ENCODE measurements around the gene C16orf86.

Gene C16orf86

DNA sequence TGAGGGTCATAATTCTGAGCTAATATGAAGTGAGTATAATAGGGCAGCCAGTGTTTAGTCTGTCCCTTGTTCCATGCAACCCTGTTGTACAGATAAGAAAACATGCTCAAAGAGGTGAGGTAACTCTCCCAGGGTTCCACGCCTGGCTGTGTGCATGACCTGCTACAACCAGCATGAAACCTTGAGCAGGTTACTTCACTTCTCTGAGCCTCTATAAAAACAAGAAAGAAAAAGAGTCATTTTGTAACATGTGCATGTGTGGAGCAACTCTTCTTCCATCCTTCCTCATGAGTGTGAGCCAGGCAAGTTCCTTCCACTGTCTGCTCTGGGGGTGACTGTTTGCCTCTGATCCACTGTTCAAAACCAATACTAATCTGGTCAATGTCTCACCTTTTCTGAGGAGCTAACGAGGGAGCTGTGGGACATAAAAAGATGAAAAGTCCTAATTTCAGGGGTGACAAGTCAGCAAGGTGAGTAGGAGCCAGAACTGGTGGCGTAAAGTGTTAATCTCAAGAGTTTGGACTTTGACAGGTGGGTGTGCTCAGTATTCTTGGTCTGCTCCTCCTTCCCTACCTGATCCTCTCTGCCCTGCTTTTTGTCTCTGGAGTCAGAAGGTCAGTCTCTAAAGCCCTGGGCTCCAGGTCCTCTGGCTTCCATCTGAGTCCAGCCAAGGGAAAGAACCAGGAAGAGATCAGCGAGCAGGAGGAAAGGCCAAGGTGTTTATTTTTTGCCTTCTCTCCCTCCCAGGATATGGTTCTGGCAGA is 31.0 kb downstream of the C16orf86 start:
- DNase-seq (ENCODE audit: low read depth), result peak; percentile 54
- TF ChIP-seq, protein P1, sequence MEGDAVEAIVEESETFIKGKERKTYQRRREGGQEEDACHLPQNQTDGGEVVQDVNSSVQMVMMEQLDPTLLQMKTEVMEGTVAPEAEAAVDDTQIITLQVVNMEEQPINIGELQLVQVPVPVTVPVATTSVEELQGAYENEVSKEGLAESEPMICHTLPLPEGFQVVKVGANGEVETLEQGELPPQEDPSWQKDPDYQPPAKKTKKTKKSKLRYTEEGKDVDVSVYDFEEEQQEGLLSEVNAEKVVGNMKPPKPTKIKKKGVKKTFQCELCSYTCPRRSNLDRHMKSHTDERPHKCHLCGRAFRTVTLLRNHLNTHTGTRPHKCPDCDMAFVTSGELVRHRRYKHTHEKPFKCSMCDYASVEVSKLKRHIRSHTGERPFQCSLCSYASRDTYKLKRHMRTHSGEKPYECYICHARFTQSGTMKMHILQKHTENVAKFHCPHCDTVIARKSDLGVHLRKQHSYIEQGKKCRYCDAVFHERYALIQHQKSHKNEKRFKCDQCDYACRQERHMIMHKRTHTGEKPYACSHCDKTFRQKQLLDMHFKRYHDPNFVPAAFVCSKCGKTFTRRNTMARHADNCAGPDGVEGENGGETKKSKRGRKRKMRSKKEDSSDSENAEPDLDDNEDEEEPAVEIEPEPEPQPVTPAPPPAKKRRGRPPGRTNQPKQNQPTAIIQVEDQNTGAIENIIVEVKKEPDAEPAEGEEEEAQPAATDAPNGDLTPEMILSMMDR (IDR thresholded peaks at IDR 0.05; ENCODE audit: insufficient read depth, low read depth, low read length, missing control alignments), result no peak
- no peak overlapping the region for H3K4me3 ChIP-seq (ENCODE audit: low read length)

DNA sequence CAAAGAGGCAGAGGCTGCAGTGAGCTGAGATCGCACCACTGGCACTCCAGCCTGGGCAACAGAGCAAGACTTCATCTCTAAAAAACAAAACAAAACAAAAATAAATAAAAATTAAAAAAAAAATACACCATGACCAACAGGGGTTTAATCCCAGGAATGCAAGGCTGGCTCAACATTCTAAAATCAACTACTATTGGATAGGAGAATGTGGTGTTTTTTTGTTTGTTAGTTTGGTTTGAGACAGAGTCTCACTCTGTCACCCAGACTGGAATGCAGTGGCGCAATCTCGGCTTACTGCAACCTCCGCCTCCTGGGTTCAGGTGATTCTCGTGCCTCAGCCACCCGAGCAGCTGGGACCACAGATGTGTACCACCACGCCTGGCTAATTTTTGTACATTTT is 32.7 kb downstream of the C16orf86 start:
- H3K4me3 ChIP-seq (ENCODE audit: low read length), result no peak overlapping the region
- TF ChIP-seq, protein P1 (IDR thresholded peaks at IDR 0.05; ENCODE audit: insufficient read depth, low read depth, low read length, missing control alignments), result no peak
- no peak for DNase-seq (ENCODE audit: low read depth)

DNA sequence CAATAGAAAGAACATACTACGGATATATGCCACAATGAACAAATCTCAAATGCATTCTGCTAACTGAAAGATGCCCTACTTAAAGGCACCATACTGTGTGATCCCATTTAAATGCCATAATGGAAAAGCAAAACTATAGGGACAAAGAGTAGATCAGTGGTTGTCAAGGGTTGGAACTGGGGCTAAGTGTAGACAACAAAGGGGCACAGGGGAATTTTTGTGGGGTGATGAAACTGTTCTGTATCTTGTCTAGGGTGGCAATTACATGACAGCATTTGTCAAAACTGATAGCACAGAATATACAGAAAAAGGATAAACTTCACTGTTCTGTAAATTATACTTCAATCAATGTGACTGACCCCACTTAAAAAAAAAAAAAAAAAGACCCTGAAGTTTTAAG is 34.8 kb downstream of the C16orf86 start:
- no peak overlapping the region for H3K4me3 ChIP-seq (ENCODE audit: low read length)
- no peak for DNase-seq (ENCODE audit: low read depth)
- TF ChIP-seq, protein P1 (IDR thresholded peaks at IDR 0.05; ENCODE audit: insufficient read depth, low read depth, low read length, missing control alignments), result no peak

DNA sequence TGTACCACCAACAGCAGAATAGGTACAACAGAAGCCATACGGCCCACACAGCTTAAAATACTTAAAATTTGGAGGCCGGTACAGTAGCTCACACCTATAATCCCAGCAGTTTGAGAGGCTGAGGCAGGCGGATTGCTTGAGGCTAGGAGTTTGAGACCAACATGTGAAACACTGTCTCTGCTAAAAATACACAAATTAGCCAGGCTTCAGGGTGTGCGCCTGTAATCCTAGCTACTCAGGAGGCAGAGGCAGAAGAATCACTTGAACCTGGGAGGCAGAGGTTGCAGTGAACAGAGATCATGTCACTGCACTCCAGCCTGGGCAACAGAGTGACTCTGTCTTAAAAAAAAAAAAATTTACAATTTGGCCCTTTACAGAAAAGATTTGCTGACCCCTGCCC is 35.5 kb downstream of the C16orf86 start:
- TF ChIP-seq, protein P1 (IDR thresholded peaks at IDR 0.05; ENCODE audit: insufficient read depth, low read depth, low read length, missing control alignments), result no peak
- H3K4me3 ChIP-seq (ENCODE audit: low read length), result no peak overlapping the region

DNA sequence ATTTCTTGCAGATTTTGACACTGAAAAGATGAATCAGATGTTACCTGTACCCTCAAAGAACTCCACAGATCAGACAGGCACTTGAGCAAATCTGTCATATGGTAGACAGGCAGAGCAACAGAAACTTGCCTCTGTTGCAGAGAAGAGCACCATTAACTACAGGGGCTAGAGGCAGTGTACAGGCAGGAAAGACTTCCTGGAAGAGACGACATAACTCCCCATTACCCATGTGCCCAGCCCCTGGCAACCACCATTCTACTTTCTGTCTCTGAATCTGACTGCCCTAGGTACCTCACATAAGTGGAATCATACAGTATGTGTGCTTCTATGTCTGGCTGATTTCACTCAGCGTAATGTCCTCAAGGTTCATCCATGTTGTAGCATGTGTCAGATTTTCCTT is 37.0 kb downstream of the C16orf86 start:
- TF ChIP-seq, protein P1 (IDR thresholded peaks at IDR 0.05; ENCODE audit: insufficient read depth, low read depth, low read length, missing control alignments), result no peak
- no peak for DNase-seq (ENCODE audit: low read depth)
- H3K4me3 ChIP-seq (ENCODE audit: low read length), result no peak overlapping the region

More for the DNA sequence above, 35.5 kb downstream of the C16orf86 start:
- no peak for DNase-seq (ENCODE audit: low read depth)

DNA sequence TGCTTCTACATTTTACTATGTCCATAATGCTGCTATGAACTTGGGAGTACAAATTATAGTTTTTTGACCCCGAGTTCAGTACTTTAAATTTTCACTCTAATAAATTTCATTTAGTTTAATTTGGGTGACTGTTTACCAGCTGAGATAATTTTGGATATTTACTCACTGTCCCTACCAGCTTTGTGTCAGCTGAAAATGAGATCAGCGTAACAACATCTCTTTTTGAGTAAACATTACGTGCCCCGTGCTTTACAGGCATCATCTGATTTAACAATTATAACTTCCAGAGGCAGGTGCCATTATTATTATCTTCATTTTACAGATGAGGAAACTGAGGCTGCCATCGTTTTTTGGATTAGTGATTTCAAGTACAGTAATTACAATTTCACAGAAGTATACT is 37.5 kb downstream of the C16orf86 start:
- no peak for DNase-seq (ENCODE audit: low read depth)
- TF ChIP-seq, protein P1 (IDR thresholded peaks at IDR 0.05; ENCODE audit: insufficient read depth, low read depth, low read length, missing control alignments), result no peak
- H3K4me3 ChIP-seq (ENCODE audit: low read length), result no peak overlapping the region

DNA sequence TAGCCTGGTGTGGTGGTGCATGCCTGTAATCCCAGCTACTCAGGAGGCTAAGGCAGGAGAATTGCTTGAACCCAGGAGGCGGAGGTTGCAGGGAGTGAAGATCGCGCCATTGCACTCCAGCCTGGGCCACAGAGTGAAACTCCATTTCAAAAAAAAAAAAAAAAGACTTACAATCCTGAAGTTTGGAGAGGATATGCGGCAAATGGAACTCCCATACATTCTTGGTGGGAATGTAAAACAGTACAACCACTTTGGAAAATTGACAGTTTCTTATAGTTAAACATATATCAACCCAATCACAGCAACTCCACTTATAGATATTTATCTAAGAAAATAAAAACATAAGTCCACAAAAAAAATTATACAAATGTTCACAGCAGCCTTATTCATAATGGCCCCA is 40.6 kb downstream of the C16orf86 start:
- DNase-seq (ENCODE audit: low read depth), result no peak
- TF ChIP-seq, protein P1 (IDR thresholded peaks at IDR 0.05; ENCODE audit: insufficient read depth, low read depth, low read length, missing control alignments), result no peak
- H3K4me3 ChIP-seq (ENCODE audit: low read length), result no peak overlapping the region
